Measurements from ENCODE around the gene DOCK2.
"Not testable (repeated sequence)": the region's sequence is repeated elsewhere in the genome, so short reads cannot be mapped to it uniquely, and the experiment has no call there.

Gene DOCK2

GRCh38 chr5:169637085-169637548, at the start of gene DOCK2:
TSS of gene DOCK2 (plus strand) at chr5:169637275. CDS start at chr5:169637327, 52 bp downstream.
- DNase-seq (ENCODE audit: low read depth): peak; percentile 46

GRCh38 chr5:169590602-169591001, 46.5 kb upstream of the DOCK2 start:
- DNase-seq (ENCODE audit: low read depth): no peak

GRCh38 chr5:169591636-169592035, 45.4 kb upstream of the DOCK2 start:
- no peak for DNase-seq (ENCODE audit: low read depth)

GRCh38 chr5:169592937-169593650, 44.0 kb upstream of the DOCK2 start:
- no peak for DNase-seq (ENCODE audit: low read depth)

GRCh38 chr5:169595172-169595820, 41.8 kb upstream of the DOCK2 start:
- DNase-seq (ENCODE audit: low read depth): no peak

GRCh38 chr5:169599451-169599850, 37.6 kb upstream of the DOCK2 start:
- DNase-seq (ENCODE audit: low read depth): no peak

- DNase-seq (ENCODE audit: low read depth): no peak
These were observed 34.5 kb upstream of the DOCK2 start for GRCh38 chr5:169602535-169602934.

- no peak for DNase-seq (ENCODE audit: low read depth)
These were observed 30.8 kb upstream of the DOCK2 start for GRCh38 chr5:169606279-169606678.

GRCh38 chr5:169607882-169608281, 29.2 kb upstream of the DOCK2 start:
- DNase-seq (ENCODE audit: low read depth): no peak

GRCh38 chr5:169609716-169610115, 27.4 kb upstream of the DOCK2 start:
- DNase-seq (ENCODE audit: low read depth): no peak

- DNase-seq (ENCODE audit: low read depth): no peak
These were observed 26.5 kb upstream of the DOCK2 start for GRCh38 chr5:169610606-169611005.

GRCh38 chr5:169615561-169615960, 21.5 kb upstream of the DOCK2 start:
- DNase-seq (ENCODE audit: low read depth): no peak

GRCh38 chr5:169624307-169624706, 12.8 kb upstream of the DOCK2 start:
- not testable (repeated sequence) for DNase-seq (ENCODE audit: low read depth)

GRCh38 chr5:169626779-169627178, 10.3 kb upstream of the DOCK2 start:
- DNase-seq (ENCODE audit: low read depth): no peak

GRCh38 chr5:169627551-169627950, 9.5 kb upstream of the DOCK2 start:
- no peak for DNase-seq (ENCODE audit: low read depth)

- DNase-seq (ENCODE audit: low read depth): no peak
These were observed 8.2 kb upstream of the DOCK2 start for GRCh38 chr5:169628892-169629291.

GRCh38 chr5:169629847-169630548, 7.1 kb upstream of the DOCK2 start:
- DNase-seq (ENCODE audit: low read depth): no peak

GRCh38 chr5:169631360-169631759, 5.7 kb upstream of the DOCK2 start:
- no peak for DNase-seq (ENCODE audit: low read depth)

- no peak for DNase-seq (ENCODE audit: low read depth)
These were observed 4.1 kb upstream of the DOCK2 start for GRCh38 chr5:169632946-169633345.

- DNase-seq (ENCODE audit: low read depth): no peak
These were observed 2.5 kb upstream of the DOCK2 start for GRCh38 chr5:169634606-169635005.

GRCh38 chr5:169635936-169636335, 1.1 kb upstream of the DOCK2 start:
- DNase-seq (ENCODE audit: low read depth): no peak

- no peak for DNase-seq (ENCODE audit: low read depth)
These were observed 494 bp upstream of the DOCK2 start for GRCh38 chr5:169636477-169637084.
